Naive thymus-derived CD4-positive, alpha-beta T cell (primary cell): ENCODE data around the gene MCOLN1. TPM values are rescaled to one million over a fixed set of nuclear protein-coding genes. Genes with fewer than 3 reads are reported as not detected.

Experiments used
- ATAC-seq: fragments of 150-1000 bp; cut with Tn5 transposase; 2 replicates; pipeline ENCODE4 v1.10.0; 2021; ENCODE audit warnings: mild to moderate bottlenecking, moderate library complexity
- CTCF ChIA-PET: fragments of 350-600 bp; sonication (Branson Sonifier 250); formaldehyde crosslinking; loops from one replicate; lab custom pipeline; 2021; ENCODE audit warnings: antibody characterized with exemption; lab: Charles Lee
- POLR2A ChIA-PET: fragments of 350-600 bp; sonication (Branson Sonifier 250); formaldehyde crosslinking; loops from one replicate; lab custom pipeline; 2021; ENCODE audit warnings: antibody characterized with exemption, inconsistent platforms; lab: Charles Lee
- DNase-seq, 9 donors: peaks; one replicate each; pipeline versions ENCODE4 v3.0.0 to v3.0.0-alpha.2; 2020 to 2022; ENCODE audit warnings: mixed read lengths in 1 of 9
- H3K27ac ChIP-seq: one replicate; pipeline ENCODE4 v1.7.0; 2013; ENCODE audit warnings: mild to moderate bottlenecking, low read depth, low read length, moderate library complexity
- H3K27me3 ChIP-seq, 2 donors: one replicate each; pipeline ENCODE4 v1.7.0; 2013; ENCODE audit warnings: low read length in 2 of 2, mild to moderate bottlenecking in 2 of 2, moderate library complexity in 2 of 2; ENCODE audit not compliant: control insufficient read depth in 2 of 2, insufficient read depth in 2 of 2
- H3K36me3 ChIP-seq, 3 experiments: 1 replicate in 2 of 3; 2 replicates in 1 of 3; pipeline ENCODE4 v1.7.0; 2013; ENCODE audit warnings: low read length in 3 of 3, mild to moderate bottlenecking in 3 of 3, moderate library complexity in 1 of 3; ENCODE audit not compliant: insufficient read depth in 3 of 3, control insufficient read depth in 2 of 3
- H3K4me1 ChIP-seq, 2 donors: one replicate each; pipeline ENCODE4 v1.7.0; 2013; ENCODE audit warnings: low read length in 2 of 2, mild to moderate bottlenecking in 2 of 2, moderate library complexity in 1 of 2; ENCODE audit not compliant: control insufficient read depth in 2 of 2, insufficient read depth in 2 of 2
- H3K4me3 ChIP-seq: 2 replicates; pipeline ENCODE4 v1.7.0; 2013; ENCODE audit warnings: mild to moderate bottlenecking, low read length
- H3K9me3 ChIP-seq, 3 experiments: 1 replicate in 2 of 3; 2 replicates in 1 of 3; pipeline ENCODE4 v1.7.0; 2013; ENCODE audit warnings: low read length in 3 of 3; ENCODE audit not compliant: control insufficient read depth in 2 of 3
- H3K27ac Mint-ChIP-seq, 9 donors: one replicate each; pipeline ENCODE4 v1.8.0; 2020 to 2022; ENCODE audit warnings: mixed read lengths in 9 of 9, mild to moderate bottlenecking in 8 of 9, moderate library complexity in 5 of 9, inconsistent platforms in 2 of 9
- H3K27me3 Mint-ChIP-seq, 5 donors: one replicate each; pipeline ENCODE4 v1.8.0; 2021 to 2022; ENCODE audit warnings: mixed read lengths in 5 of 5, mild to moderate bottlenecking in 1 of 5
- H3K36me3 Mint-ChIP-seq, 5 donors: one replicate each; pipeline ENCODE4 v1.8.0; 2020 to 2022; ENCODE audit warnings: mixed read lengths in 5 of 5, mild to moderate bottlenecking in 3 of 5, inconsistent platforms in 1 of 5
- H3K4me1 Mint-ChIP-seq, 7 donors: one replicate each; pipeline ENCODE4 v1.8.0; 2020 to 2022; ENCODE audit warnings: mixed read lengths in 7 of 7, mild to moderate bottlenecking in 3 of 7, inconsistent platforms in 1 of 7
- H3K4me3 Mint-ChIP-seq, 10 donors: one replicate each; pipeline ENCODE4 v1.8.0; 2020 to 2022; ENCODE audit warnings: mild to moderate bottlenecking in 10 of 10, mixed read lengths in 10 of 10, moderate library complexity in 6 of 10, inconsistent platforms in 2 of 10
- H3K9me3 Mint-ChIP-seq, 11 donors: one replicate each; pipeline ENCODE4 v1.8.0; 2020 to 2022; ENCODE audit warnings: mixed read lengths in 11 of 11, mild to moderate bottlenecking in 4 of 11, inconsistent platforms in 1 of 11, moderate library complexity in 1 of 11
- intact Hi-C, 2 donors: fragments of 100-400 bp; cut with micrococcal nuclease; formaldehyde crosslinking; loops; one replicate each; pipeline ENCODE4 v1.15.1; 2023
- polyA plus RNA-seq, 2 donors: library from polyadenylated mRNA; unstranded; fragments of 300-500 nt; fragmentation: Illumina TruSeq; gene quantifications; one replicate each; pipeline ENCODE4 v1.2.3, GENCODE V29; 2021
- total RNA-seq, 6 experiments: library from RNA in 5 of 6; stranded (reverse) in 5 of 6; gene quantifications; 1 replicate in 5 of 6; 2 replicates in 1 of 6; pipeline ENCODE4 v1.2.3 and lab custom pipeline; 2021 to 2026

The MCOLN1 gene
- total RNA-seq (10 to 100 TPM; 13.8 to 49.2 (median 18.1) TPM), polyA plus RNA-seq (10 to 100 TPM in 1 of 2 donors, 1 to 10 TPM in 1; 8.8 to 11.7 TPM), total RNA-seq (lab: John Stamatoyannopoulos, UW) (6.9 reads per million, percentile 29 among the genes with 10 or more reads in this experiment)

- CTCF ChIA-PET = interaction anchor here (0.7 kb wide), 2 partner anchors 13 to 313 kb away, joined by 3 to 6 read pairs; partner anchors contain the start of gene PNPLA6
- H3K9me3 ChIP-seq = no peaks in the 10 kb centered on the region
- H3K4me1 ChIP-seq = peaks cover 10 to 14% of the 10 kb centered on the region in 2 donors
- H3K27me3 ChIP-seq = no peaks in the 10 kb centered on the region
- peak within 1 kb of the TSS; percentile 30 for H3K27ac ChIP-seq
- Mint-ChIP-seq H3K4me1 (peaks cover 14 to 23% (median 17%) of the 10 kb centered on the region in 7 donors), H3K27ac (peak within 1 kb of the TSS; percentile 10 to 95 (median 90)), H3K4me3 (peak within 1 kb of the TSS; percentile 80 to 95 (median 88)), H3K36me3 (no peaks in the 10 kb centered on the region), H3K27me3 (peaks cover 0 to 14% (median 0%) of the 10 kb centered on the region in 5 donors), H3K9me3 (peaks cover 0 to 2% (median 0%) of the 10 kb centered on the region in 11 donors)
- peak; percentile 97 to 100 (median 99) for DNase-seq
- POLR2A ChIA-PET = interaction anchor here (0.5 to 5.2 kb wide), 11 partner anchors 11 to 1153 kb away, joined by 3 to 78 read pairs (median 4); partner anchors contain the start of genes PET100, PEX11G, PNPLA6 and XAB2
- intact Hi-C loops = loop anchor here (1.0 kb wide), 3 partner anchors 12 to 127 kb away; partner anchors contain the start of gene PEX11G (in 1 of the 2)
- peak; percentile 98 for ATAC-seq
- peak within 1 kb of the TSS; percentile 46 for H3K4me3 ChIP-seq
- H3K36me3 ChIP-seq = peaks cover 0 to 6% (median 0%) of the 10 kb centered on the region in 3 experiments
These were observed at the start of gene MCOLN1 for GRCh38 chr19:7522072-7522922. Gene MCOLN1, plus strand, starts transcription at chr19:7522624. Its CDS starts 127 bp downstream, at chr19:7522751.

- no peak overlapping the region for H3K4me3 Mint-ChIP-seq
- peaks cover 0 to 24% (median 16%) of the 10 kb centered on the region in 3 experiments for H3K36me3 ChIP-seq
- H3K27ac ChIP-seq = no peak overlapping the region
- DNase-seq (no peak), ATAC-seq (no peak)
- peak overlapping the region in 4 of 9 donors; percentile 47 to 72 (median 54) for H3K27ac Mint-ChIP-seq
- H3K4me1 Mint-ChIP-seq = peaks cover 0 to 7% (median 0%) of the 10 kb centered on the region in 7 donors
- no peaks in the 10 kb centered on the region for H3K9me3 ChIP-seq
- H3K9me3 Mint-ChIP-seq = peaks cover 0 to 15% (median 0%) of the 10 kb centered on the region in 11 donors
- no peaks in the 10 kb centered on the region for H3K27me3 Mint-ChIP-seq
- no peaks in the 10 kb centered on the region for H3K4me1 ChIP-seq
- peaks cover 0 to 13% (median 7%) of the 10 kb centered on the region in 5 donors for H3K36me3 Mint-ChIP-seq
- H3K27me3 ChIP-seq = no peaks in the 10 kb centered on the region
- intact Hi-C loops = no loop called here
- ChIA-PET CTCF (no interaction called here), POLR2A (interaction anchor here (1.4 kb wide), 1 partner anchor 46 kb away, joined by 5 read pairs; the partner anchor contains the start of gene MCOLN1)
- no peak overlapping the region for H3K4me3 ChIP-seq
These were observed 46.8 kb upstream of the MCOLN1 start for GRCh38 chr19:7475665-7476064.

GRCh38 chr19:7476241-7476640, 46.2 kb upstream of the MCOLN1 start:
- H3K4me3 Mint-ChIP-seq = peak overlapping the region in 1 of 10 donors; percentile 36
- H3K27me3 Mint-ChIP-seq = no peaks in the 10 kb centered on the region
- Histone ChIP-seq H3K9me3 (no peaks in the 10 kb centered on the region), H3K4me3 (no peak overlapping the region), H3K27ac (no peak overlapping the region), H3K27me3 (no peaks in the 10 kb centered on the region), H3K36me3 (peaks cover 0 to 18% (median 11%) of the 10 kb centered on the region in 3 experiments), H3K4me1 (no peaks in the 10 kb centered on the region)
- peaks cover 0 to 8% (median 0%) of the 10 kb centered on the region in 7 donors for H3K4me1 Mint-ChIP-seq
- H3K27ac Mint-ChIP-seq = peak overlapping the region in 6 of 9 donors; percentile 18 to 72 (median 50)
- ChIA-PET POLR2A (interaction anchor here (1.4 kb wide), 1 partner anchor 45 kb away, joined by 5 read pairs; the partner anchor contains the start of gene MCOLN1), CTCF (no interaction called here)
- intact Hi-C loops = no loop called here
- peaks cover 0 to 13% (median 7%) of the 10 kb centered on the region in 5 donors for H3K36me3 Mint-ChIP-seq
- peak; percentile 18 for ATAC-seq
- no peak for DNase-seq
- H3K9me3 Mint-ChIP-seq = peaks cover 0 to 16% (median 0%) of the 10 kb centered on the region in 11 donors

DNA sequence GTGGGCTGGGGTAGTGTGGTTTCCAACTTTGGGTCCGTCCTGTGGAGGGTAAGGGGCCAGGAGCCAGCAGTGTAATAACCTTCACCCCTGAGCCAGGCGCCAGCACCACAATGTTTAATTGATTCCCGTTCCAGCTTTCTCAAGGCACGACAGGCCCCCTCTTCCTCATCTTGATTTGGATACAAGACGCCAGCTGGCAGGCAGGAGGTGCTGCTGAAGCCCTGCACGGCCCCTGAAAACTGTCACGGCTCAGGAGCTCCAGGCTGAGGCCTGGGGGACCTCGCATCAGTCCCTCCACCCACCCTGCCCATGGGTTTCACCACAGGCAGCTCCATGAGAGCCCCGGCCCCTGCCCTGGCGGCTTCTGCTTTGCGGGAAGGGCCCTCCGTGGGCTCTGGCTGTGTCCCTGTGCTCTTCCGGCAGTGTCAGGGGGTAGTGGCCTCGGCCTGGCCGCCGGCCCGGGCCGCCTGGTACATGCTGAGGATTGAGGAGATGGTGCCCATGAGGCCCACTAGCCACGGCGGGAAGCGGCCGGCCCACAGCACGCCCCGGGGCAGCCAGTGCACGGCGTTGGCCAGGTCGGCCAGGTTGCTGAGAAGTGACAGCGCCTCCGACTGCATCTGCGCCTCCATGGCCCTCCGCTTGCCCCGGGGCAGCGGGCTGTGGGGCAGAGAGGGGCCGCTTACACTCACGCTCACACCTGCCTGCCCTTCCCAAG, 45.5 kb upstream of the MCOLN1 start:
- peaks cover 0 to 18% (median 0%) of the 10 kb centered on the region in 11 donors for H3K9me3 Mint-ChIP-seq
- no peaks in the 10 kb centered on the region for H3K27me3 ChIP-seq
- intact Hi-C loops = no loop called here
- H3K27ac ChIP-seq = no peak overlapping the region
- H3K27ac Mint-ChIP-seq = peak overlapping the region in 4 of 9 donors; percentile 44 to 58 (median 52)
- H3K4me1 ChIP-seq = no peaks in the 10 kb centered on the region
- peaks cover 0 to 9% (median 3%) of the 10 kb centered on the region in 5 donors for H3K36me3 Mint-ChIP-seq
- no peaks in the 10 kb centered on the region for H3K9me3 ChIP-seq
- peaks cover 0 to 11% (median 4%) of the 10 kb centered on the region in 3 experiments for H3K36me3 ChIP-seq
- ChIA-PET POLR2A (no interaction called here), CTCF (no interaction called here)
- ATAC-seq (no peak), DNase-seq (no peak)
- peaks cover 0 to 8% (median 0%) of the 10 kb centered on the region in 7 donors for H3K4me1 Mint-ChIP-seq
- no peaks in the 10 kb centered on the region for H3K27me3 Mint-ChIP-seq
- H3K4me3 ChIP-seq = no peak overlapping the region
- H3K4me3 Mint-ChIP-seq = peak overlapping the region in 1 of 10 donors; percentile 36

DNA sequence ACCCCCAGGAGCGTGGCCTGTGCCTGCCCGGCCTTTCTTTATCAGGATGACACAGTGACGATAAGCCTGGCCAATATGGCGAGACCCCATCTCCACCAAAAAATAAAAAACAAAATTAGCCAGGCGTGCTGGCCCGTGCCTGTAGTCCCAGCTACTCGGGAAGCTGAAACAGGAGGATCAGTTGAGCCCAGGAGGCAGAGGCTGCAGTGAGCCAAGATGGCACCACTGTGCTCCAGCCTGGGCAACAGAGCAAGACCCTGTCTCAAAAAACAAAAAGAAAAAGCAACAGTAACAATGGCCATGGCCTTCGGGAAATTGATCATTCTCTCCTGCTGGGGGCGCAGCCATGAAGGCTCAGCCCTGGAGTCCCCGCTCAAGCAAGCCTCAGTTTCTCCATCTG, 44.7 kb upstream of the MCOLN1 start:
- peaks cover 0 to 3% (median 2%) of the 10 kb centered on the region in 5 donors for H3K36me3 Mint-ChIP-seq
- ChIA-PET POLR2A (interaction anchor here (0.7 kb wide), 1 partner anchor 97 kb away, joined by 4 read pairs; no protein-coding TSS in a partner anchor), CTCF (no interaction called here)
- Histone ChIP-seq H3K4me1 (no peaks in the 10 kb centered on the region), H3K36me3 (peaks cover 0 to 3% (median 0%) of the 10 kb centered on the region in 3 experiments), H3K27me3 (no peaks in the 10 kb centered on the region), H3K4me3 (no peak overlapping the region), H3K27ac (no peak overlapping the region), H3K9me3 (no peaks in the 10 kb centered on the region)
- no peak for ATAC-seq
- peak overlapping the region in 6 of 9 donors; percentile 37 to 75 (median 57) for H3K27ac Mint-ChIP-seq
- H3K4me3 Mint-ChIP-seq = peak overlapping the region in 3 of 10 donors; percentile 13 to 62 (median 45)
- DNase-seq = no peak
- no peaks in the 10 kb centered on the region for H3K27me3 Mint-ChIP-seq
- intact Hi-C loops = no loop called here
- H3K9me3 Mint-ChIP-seq = peaks cover 0 to 20% (median 0%) of the 10 kb centered on the region in 11 donors
- H3K4me1 Mint-ChIP-seq = peaks cover 0 to 8% (median 0%) of the 10 kb centered on the region in 7 donors
